ENCODE data around the gene COX11.

DNA sequence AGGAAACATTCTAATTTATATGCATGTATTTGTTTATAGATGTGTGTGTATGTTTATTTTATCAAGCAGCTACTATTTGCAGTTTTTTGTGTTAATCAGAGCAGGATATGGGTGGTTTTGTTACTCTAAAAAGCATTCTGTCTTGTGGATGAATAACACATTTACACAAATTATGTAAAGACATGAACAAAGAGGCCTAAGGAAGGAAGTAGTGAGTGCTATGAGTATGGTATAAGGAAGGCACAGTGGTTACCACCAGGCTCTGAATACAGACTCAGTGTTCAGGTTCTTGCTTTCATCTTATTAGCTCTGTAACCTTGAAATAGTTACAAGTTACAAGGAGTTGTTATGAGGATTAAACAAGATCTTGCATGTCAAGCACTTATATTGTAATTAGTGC lies 34.0 kb upstream of the COX11 start:
- no peak for TF ChIP-seq POLR2AphosphoS5 (IDR thresholded peaks at IDR 0.05; ENCODE audit: low read depth, low read length)
- TF ChIP-seq CTCF (IDR thresholded peaks at IDR 0.05): no peak
- no peak for TF ChIP-seq REST (IDR thresholded peaks at IDR 0.05; ENCODE audit: insufficient read depth in 1 of 2, low read depth in 2 of 2, low read length in 1 of 2)
